Astrocyte (in vitro differentiated cells and primary cell): ENCODE measurements around the gene SIAE.

Experiments used
- CTCF ChIP-seq: IDR thresholded peaks from 2 replicates; pipeline ENCODE4 v1.5.1; 2011; ENCODE audit warnings: low read depth, mild to moderate bottlenecking, inconsistent platforms, low read length, moderate library complexity; ENCODE audit not compliant: insufficient read depth
- EZH2 ChIP-seq: IDR thresholded peaks from 2 replicates; pipeline ENCODE4 v1.6.1; 2012; ENCODE audit warnings: mild to moderate bottlenecking, low read length, inconsistent platforms; ENCODE audit not compliant: insufficient read depth

DNA sequence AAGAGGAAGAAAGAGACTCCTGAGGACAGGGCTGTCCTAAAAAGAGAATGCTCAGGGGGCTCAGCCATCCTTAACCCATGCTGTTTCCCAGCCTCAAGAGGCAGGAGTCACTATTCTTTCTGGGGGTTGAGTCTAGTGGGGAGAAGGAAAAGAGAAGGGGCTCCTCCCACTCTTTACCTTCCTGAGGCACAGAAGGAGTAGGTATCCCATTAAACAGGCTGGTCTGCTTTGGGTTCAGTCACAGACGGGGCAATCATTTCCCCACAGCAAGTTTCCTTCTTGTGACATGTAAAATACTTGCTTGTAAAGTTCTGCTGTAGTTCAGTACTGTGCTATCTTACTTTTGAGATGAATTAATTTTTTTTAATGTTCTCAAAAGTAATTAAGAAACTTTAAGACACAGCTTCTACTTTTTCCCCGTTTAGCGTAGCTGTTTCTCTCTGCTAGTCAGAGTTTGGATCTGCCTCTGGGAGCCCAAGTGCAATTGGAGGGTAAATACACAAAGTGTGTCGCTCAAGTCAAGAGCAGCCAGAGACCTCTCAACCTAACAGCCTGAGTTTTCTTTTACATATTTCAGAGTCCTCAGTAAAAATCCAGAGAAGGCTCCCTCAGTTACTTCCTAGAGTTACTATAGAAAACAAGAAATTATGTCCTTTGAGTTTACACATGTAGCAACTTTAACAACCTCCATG, 88.7 kb downstream of the SIAE start:
- TF ChIP-seq CTCF (no peak), EZH2 (no peak)
